Measurements from ENCODE around the gene ZNF253. TPM values are rescaled to one million over a fixed set of nuclear protein-coding genes. Genes with fewer than 3 reads are reported as not detected.

The ZNF253 gene
- total and polyA plus RNA-seq, 2 of the 8 experiments (the other 6 are each of a cell fraction or from before 2014, with no cell fraction given) = 8.3 to 64.0 TPM

- no peak for TF ChIP-seq CTCF (IDR thresholded peaks at IDR 0.05; ENCODE audit: control extremely low read depth in 1 of 3, insufficient read depth in 1 of 3, low read depth in 1 of 3, low read length in 3 of 3)
- TF ChIP-seq USF2 (IDR thresholded peaks at IDR 0.05; ENCODE audit: low read length) = no peak
- TF ChIP-seq NANOG (IDR thresholded peaks at IDR 0.05; ENCODE audit: insufficient read depth, low read depth, low read length, poor library complexity, severe bottlenecking) = no peak
- TF ChIP-seq JUND (IDR thresholded peaks at IDR 0.05; ENCODE audit: low read length) = no peak
- TF ChIP-seq TAF7 (optimal IDR thresholded peaks at IDR 0.05; ENCODE audit: borderline replicate concordance, low read depth, low read length) = no peak
- no peak for TF ChIP-seq EGR1 (IDR thresholded peaks at IDR 0.05; ENCODE audit: borderline replicate concordance, low read depth, low read length)
Observed at GRCh38 chr19:19937403-19937802, 71.7 kb downstream of the ZNF253 start (continued).

Measured in H1 (cell line).